ENCODE data around the gene RRP12. TPM values are rescaled to one million over a fixed set of nuclear protein-coding genes. Genes with fewer than 3 reads are reported as not detected.
A peak's percentile ranks its signal among the peaks of the same experiment; 100 is the strongest.

The RRP12 gene
- total and polyA plus RNA-seq, 7 experiments from 2014 or later, result 10.6 to 197 (median 25.1) TPM

DNA sequence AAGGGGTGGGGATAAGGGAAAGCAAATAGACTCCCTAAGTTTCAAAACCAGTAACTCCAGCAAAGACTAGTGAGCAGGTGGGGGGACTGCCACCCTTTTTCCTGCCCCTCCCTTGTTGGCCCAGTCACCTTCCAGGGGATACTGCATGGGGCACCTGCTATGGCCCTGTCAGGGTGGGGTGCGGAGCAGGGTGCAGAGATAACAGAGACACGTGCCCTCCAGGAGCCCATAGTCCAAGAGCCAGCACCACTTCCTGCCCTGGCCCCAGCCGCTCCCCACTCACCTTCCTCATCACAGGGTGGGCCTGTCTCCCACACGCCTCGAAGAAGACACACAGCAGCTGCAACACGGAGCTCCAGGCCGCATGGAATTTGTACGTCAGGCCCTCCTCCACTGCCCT is 20.6 kb downstream of the RRP12 start:
- Mint-ChIP-seq H3K9me3 (no peaks in the 10 kb centered on the region), H3K4me3 (no peak overlapping the region), H3K36me3 (peaks cover 2 to 23% (median 4%) of the 10 kb centered on the region in 5 donors), H3K4me1 (peaks cover 0 to 4% (median 0%) of the 10 kb centered on the region in 7 donors), H3K27ac (no peak overlapping the region), H3K27me3 (no peaks in the 10 kb centered on the region)
- Histone ChIP-seq H3K4me3 (ENCODE audit: low read length) (no peak overlapping the region), H3K27ac (ENCODE audit: low read depth, low read length) (no peak overlapping the region), H3K4me1 (ENCODE audit: control insufficient read depth in 2 of 2, insufficient read depth in 2 of 2, low read length in 2 of 2) (no peaks in the 10 kb centered on the region), H3K27me3 (ENCODE audit: control insufficient read depth in 2 of 2, insufficient read depth in 2 of 2, low read length in 2 of 2) (no peaks in the 10 kb centered on the region), H3K36me3 (ENCODE audit: control insufficient read depth in 2 of 3, insufficient read depth in 3 of 3, low read length in 3 of 3) (peaks cover 0 to 59% (median 0%) of the 10 kb centered on the region in 3 experiments), H3K9me3 (ENCODE audit: control insufficient read depth in 2 of 3, low read length in 3 of 3) (no peaks in the 10 kb centered on the region)
- POLR2A ChIA-PET, result no interaction called here
- DNase-seq (no peak), ATAC-seq (peak; percentile 9)
- CTCF ChIA-PET, result no interaction called here
- intact Hi-C loops (cut with micrococcal nuclease), result no loop called here

DNA sequence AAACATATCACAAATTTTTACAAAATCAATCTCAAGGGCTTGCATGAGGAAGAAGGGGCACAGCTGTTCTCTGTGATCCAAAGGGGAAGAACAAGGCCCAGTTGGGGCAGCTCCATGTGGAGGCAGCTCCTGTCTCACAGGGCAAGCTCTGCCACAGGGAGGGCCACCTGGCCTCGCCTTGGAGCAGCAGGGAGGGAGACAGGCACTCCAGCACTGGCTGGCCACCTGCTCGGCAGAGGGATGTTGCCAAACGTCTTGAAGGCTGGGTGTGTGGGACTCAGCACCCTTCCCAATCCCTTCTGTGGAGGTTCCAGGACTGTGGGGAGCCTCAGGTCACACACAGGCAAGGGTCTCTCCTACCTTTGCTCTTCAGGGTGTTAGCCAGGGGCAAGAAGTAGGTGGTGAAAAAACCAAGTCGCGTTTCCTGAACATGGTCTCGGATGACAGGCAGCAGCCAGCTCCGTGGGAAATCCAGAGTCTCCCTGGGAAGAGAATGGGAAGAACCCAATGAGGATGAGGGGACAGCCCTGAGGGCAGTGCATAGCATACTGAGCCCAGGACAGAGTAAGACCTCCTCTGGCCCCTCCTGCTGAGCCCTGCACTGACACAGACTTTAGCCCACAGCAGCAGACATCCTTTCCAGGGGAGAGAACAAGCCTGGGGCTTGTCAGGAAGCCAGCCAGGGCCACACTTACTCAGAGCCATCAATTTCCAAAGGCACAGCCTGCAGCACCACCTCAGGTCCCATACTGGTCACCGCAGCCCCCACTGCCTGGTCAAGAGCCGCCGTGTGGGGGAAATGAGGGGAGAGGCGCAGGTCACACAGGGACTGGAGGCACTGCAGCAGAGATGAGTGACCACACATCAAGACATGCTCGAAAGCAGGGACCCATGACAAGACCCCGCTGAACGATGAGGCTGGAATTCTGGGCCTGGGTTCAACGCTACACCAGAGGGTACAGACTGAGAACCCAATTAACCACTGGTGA is 21.9 kb downstream of the RRP12 start:
- Mint-ChIP-seq H3K4me1 (peaks cover 0 to 4% (median 0%) of the 10 kb centered on the region in 7 donors), H3K27ac (peak overlapping the region in 1 of 9 donors; percentile 12), H3K27me3 (no peaks in the 10 kb centered on the region), H3K9me3 (no peaks in the 10 kb centered on the region), H3K4me3 (no peak overlapping the region), H3K36me3 (peaks cover 2 to 18% (median 7%) of the 10 kb centered on the region in 5 donors)
- no peak for ATAC-seq
- no peaks in the 10 kb centered on the region for H3K4me1 ChIP-seq (ENCODE audit: control insufficient read depth in 2 of 2, insufficient read depth in 2 of 2, low read length in 2 of 2)
- no peaks in the 10 kb centered on the region for H3K9me3 ChIP-seq (ENCODE audit: control insufficient read depth in 2 of 3, low read length in 3 of 3)
- intact Hi-C loops (cut with micrococcal nuclease), result no loop called here
- ChIA-PET POLR2A (no interaction called here), CTCF (no interaction called here)
- no peak overlapping the region for H3K4me3 ChIP-seq (ENCODE audit: low read length)
- H3K27ac ChIP-seq (ENCODE audit: low read depth, low read length), result no peak overlapping the region
- peaks cover 0 to 51% (median 0%) of the 10 kb centered on the region in 3 experiments for H3K36me3 ChIP-seq (ENCODE audit: control insufficient read depth in 2 of 3, insufficient read depth in 3 of 3, low read length in 3 of 3)
- no peaks in the 10 kb centered on the region for H3K27me3 ChIP-seq (ENCODE audit: control insufficient read depth in 2 of 2, insufficient read depth in 2 of 2, low read length in 2 of 2)
- DNase-seq, result no peak

DNA sequence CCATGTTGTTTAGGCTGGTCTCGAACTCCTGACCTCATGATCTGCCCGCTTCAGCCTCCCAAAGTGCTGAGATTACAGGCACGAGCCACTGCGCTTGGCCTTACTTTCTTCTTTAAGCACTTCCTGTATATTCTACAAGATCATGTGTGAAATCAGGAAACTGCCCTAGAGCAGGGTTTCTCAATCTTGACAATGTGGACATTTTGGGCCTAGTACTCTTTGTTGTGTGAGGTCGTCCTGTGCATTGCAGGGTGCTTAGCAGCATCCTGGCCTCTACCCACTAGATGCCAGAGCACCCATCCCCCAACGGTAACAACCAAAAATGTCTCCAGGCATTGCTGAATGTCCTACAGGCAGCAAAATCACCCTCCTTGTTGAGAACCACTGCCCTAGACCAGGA is 24.7 kb downstream of the RRP12 start:
- no peak overlapping the region for H3K27ac ChIP-seq (ENCODE audit: low read depth, low read length)
- peaks cover 0 to 64% (median 6%) of the 10 kb centered on the region in 3 experiments for H3K36me3 ChIP-seq (ENCODE audit: control insufficient read depth in 2 of 3, insufficient read depth in 3 of 3, low read length in 3 of 3)
- no peaks in the 10 kb centered on the region for H3K27me3 ChIP-seq (ENCODE audit: control insufficient read depth in 2 of 2, insufficient read depth in 2 of 2, low read length in 2 of 2)
- no peak overlapping the region for H3K4me3 ChIP-seq (ENCODE audit: low read length)
- H3K4me3 Mint-ChIP-seq, result no peak overlapping the region
- H3K4me1 ChIP-seq (ENCODE audit: control insufficient read depth in 2 of 2, insufficient read depth in 2 of 2, low read length in 2 of 2), result no peaks in the 10 kb centered on the region
- intact Hi-C loops (cut with micrococcal nuclease), result no loop called here
- ATAC-seq, result peak; percentile 40
- ChIA-PET POLR2A (no interaction called here), CTCF (interaction anchor here (0.6 kb wide), 1 partner anchor 146 kb away, joined by 3 read pairs; no protein-coding TSS in a partner anchor)
- peak overlapping the region in 1 of 9 donors; percentile 38 for H3K27ac Mint-ChIP-seq
- no peaks in the 10 kb centered on the region for H3K9me3 Mint-ChIP-seq
- no peaks in the 10 kb centered on the region for H3K9me3 ChIP-seq (ENCODE audit: control insufficient read depth in 2 of 3, low read length in 3 of 3)
- DNase-seq, result no peak
- peaks cover 0 to 4% (median 0%) of the 10 kb centered on the region in 7 donors for H3K4me1 Mint-ChIP-seq
- no peaks in the 10 kb centered on the region for H3K27me3 Mint-ChIP-seq
- peaks cover 2 to 28% (median 20%) of the 10 kb centered on the region in 5 donors for H3K36me3 Mint-ChIP-seq

DNA sequence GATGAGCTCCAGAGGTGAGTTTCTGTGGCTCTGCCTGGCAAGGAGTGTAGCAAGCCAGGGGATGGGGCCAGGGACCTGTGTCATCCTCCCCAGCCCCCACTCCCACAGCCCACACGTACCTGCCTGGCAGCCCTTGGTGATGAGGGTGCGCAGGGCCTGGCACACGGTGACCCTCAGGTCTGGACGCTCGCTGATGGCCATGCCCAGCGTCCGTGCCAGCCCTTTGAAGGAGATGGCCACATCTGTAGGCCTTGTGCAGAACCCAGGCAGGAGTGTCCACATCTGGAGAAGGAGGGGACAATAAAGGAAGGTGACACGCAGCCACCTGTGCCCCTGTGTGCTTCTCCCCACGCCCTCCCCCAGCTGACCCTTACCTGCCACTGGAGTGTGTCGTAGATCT is 27.7 kb downstream of the RRP12 start:
- peaks cover 0 to 4% (median 0%) of the 10 kb centered on the region in 7 donors for H3K4me1 Mint-ChIP-seq
- Histone ChIP-seq H3K4me1 (ENCODE audit: control insufficient read depth in 2 of 2, insufficient read depth in 2 of 2, low read length in 2 of 2) (no peaks in the 10 kb centered on the region), H3K9me3 (ENCODE audit: control insufficient read depth in 2 of 3, low read length in 3 of 3) (no peaks in the 10 kb centered on the region), H3K36me3 (ENCODE audit: control insufficient read depth in 2 of 3, insufficient read depth in 3 of 3, low read length in 3 of 3) (peaks cover 0 to 71% (median 6%) of the 10 kb centered on the region in 3 experiments), H3K27me3 (ENCODE audit: control insufficient read depth in 2 of 2, insufficient read depth in 2 of 2, low read length in 2 of 2) (no peaks in the 10 kb centered on the region), H3K27ac (ENCODE audit: low read depth, low read length) (no peak overlapping the region), H3K4me3 (ENCODE audit: low read length) (no peak overlapping the region)
- H3K4me3 Mint-ChIP-seq, result no peak overlapping the region
- H3K9me3 Mint-ChIP-seq, result no peaks in the 10 kb centered on the region
- ATAC-seq (no peak), DNase-seq (no peak)
- H3K27me3 Mint-ChIP-seq, result no peaks in the 10 kb centered on the region
- H3K36me3 Mint-ChIP-seq, result peaks cover 4 to 36% (median 19%) of the 10 kb centered on the region in 5 donors
- CTCF ChIA-PET, result interaction anchor here (0.6 kb wide), 1 partner anchor 28 kb away, joined by 3 read pairs; the partner anchor contains the start of gene RRP12
- no peak overlapping the region for H3K27ac Mint-ChIP-seq
- POLR2A ChIA-PET, result no interaction called here
- intact Hi-C loops (cut with micrococcal nuclease), result no loop called here

DNA sequence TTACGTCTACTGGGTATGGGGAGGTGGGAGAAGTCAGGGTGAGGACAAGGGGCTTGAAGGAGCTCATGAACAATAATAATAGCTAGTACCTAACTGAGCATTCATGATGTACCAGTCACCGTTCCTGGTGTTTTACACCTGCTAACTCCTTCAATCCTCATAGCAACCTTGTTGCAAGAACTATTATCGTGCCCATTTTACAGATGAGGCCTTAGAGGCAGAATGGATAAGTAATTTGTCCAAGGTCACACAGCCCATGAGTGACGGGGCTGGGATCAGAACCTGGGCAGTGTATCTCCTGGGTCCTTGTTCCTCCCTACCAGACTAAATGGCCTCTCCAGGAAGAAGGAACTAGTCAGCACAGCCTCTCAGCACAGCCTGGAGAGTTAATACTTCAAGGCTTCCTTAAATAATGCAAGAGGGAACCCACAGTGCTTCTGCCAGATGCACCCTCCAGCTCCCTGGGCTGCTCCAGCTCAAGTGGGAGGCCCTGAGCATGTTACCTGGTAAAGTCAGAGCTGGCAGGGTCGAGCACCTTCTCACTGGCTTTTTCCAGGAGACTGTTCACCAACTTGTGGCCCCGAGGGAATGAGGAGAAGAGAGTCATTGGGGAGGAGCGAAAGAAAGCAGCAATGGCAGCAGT is 28.8 kb downstream of the RRP12 start:
- Histone ChIP-seq H3K27me3 (ENCODE audit: control insufficient read depth in 2 of 2, insufficient read depth in 2 of 2, low read length in 2 of 2) (no peaks in the 10 kb centered on the region), H3K4me3 (ENCODE audit: low read length) (no peak overlapping the region), H3K36me3 (ENCODE audit: control insufficient read depth in 2 of 3, insufficient read depth in 3 of 3, low read length in 3 of 3) (peaks cover 0 to 70% (median 6%) of the 10 kb centered on the region in 3 experiments), H3K9me3 (ENCODE audit: control insufficient read depth in 2 of 3, low read length in 3 of 3) (no peaks in the 10 kb centered on the region), H3K4me1 (ENCODE audit: control insufficient read depth in 2 of 2, insufficient read depth in 2 of 2, low read length in 2 of 2) (no peaks in the 10 kb centered on the region), H3K27ac (ENCODE audit: low read depth, low read length) (no peak overlapping the region)
- peak; percentile 18 for ATAC-seq
- no peaks in the 10 kb centered on the region for H3K27me3 Mint-ChIP-seq
- no peak for DNase-seq
- no peak overlapping the region for H3K4me3 Mint-ChIP-seq
- peaks cover 0 to 4% (median 0%) of the 10 kb centered on the region in 7 donors for H3K4me1 Mint-ChIP-seq
- intact Hi-C loops (cut with micrococcal nuclease), result no loop called here
- CTCF ChIA-PET, result no interaction called here
- POLR2A ChIA-PET, result no interaction called here
- no peaks in the 10 kb centered on the region for H3K9me3 Mint-ChIP-seq
- H3K27ac Mint-ChIP-seq, result no peak overlapping the region
- peaks cover 4 to 35% (median 13%) of the 10 kb centered on the region in 5 donors for H3K36me3 Mint-ChIP-seq

DNA sequence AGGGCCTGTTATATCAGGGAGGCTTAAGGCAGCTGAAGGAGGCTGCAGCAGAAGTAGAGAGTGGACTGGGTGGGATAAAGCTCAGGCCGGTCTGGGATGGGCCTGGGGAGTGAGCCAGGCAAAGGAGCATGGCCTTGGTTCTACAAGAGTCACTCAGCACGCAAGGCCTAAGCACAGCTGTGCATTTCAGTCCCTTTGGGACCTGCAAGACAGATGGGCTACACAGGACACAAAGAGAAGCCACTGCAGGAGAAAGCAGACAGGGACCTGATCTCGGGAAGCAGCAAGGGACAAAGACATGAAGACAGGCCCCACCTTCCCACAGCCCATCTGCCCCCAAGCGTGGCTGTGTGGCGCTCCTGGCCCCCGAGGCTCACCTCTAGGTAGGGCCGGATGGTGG is 29.4 kb downstream of the RRP12 start:
- no peaks in the 10 kb centered on the region for H3K27me3 Mint-ChIP-seq
- Histone ChIP-seq H3K27ac (ENCODE audit: low read depth, low read length) (no peak overlapping the region), H3K4me1 (ENCODE audit: control insufficient read depth in 2 of 2, insufficient read depth in 2 of 2, low read length in 2 of 2) (no peaks in the 10 kb centered on the region), H3K9me3 (ENCODE audit: control insufficient read depth in 2 of 3, low read length in 3 of 3) (no peaks in the 10 kb centered on the region), H3K36me3 (ENCODE audit: control insufficient read depth in 2 of 3, insufficient read depth in 3 of 3, low read length in 3 of 3) (peaks cover 0 to 76% (median 6%) of the 10 kb centered on the region in 3 experiments), H3K4me3 (ENCODE audit: low read length) (no peak overlapping the region), H3K27me3 (ENCODE audit: control insufficient read depth in 2 of 2, insufficient read depth in 2 of 2, low read length in 2 of 2) (no peaks in the 10 kb centered on the region)
- H3K27ac Mint-ChIP-seq, result peak overlapping the region in 1 of 9 donors; percentile 31
- H3K4me1 Mint-ChIP-seq, result peaks cover 0 to 4% (median 0%) of the 10 kb centered on the region in 7 donors
- no peak overlapping the region for H3K4me3 Mint-ChIP-seq
- CTCF ChIA-PET, result interaction anchor here (0.7 kb wide), 1 partner anchor 12 kb away, joined by 3 read pairs; no protein-coding TSS in a partner anchor
- DNase-seq (no peak), ATAC-seq (no peak)
- H3K36me3 Mint-ChIP-seq, result peaks cover 4 to 36% (median 13%) of the 10 kb centered on the region in 5 donors
- POLR2A ChIA-PET, result interaction anchor here (0.6 to 0.7 kb wide), 2 partner anchors 12 to 20 kb away, joined by 3 read pairs; no protein-coding TSS in a partner anchor
- H3K9me3 Mint-ChIP-seq, result no peaks in the 10 kb centered on the region
- intact Hi-C loops (cut with micrococcal nuclease), result no loop called here

Data from naive thymus-derived CD4-positive, alpha-beta T cell (primary cell).